ENCODE data around the gene FAM168A. TPM values are rescaled to one million over a fixed set of nuclear protein-coding genes. Genes with fewer than 3 reads are reported as not detected.

Gene FAM168A
- total and polyA plus RNA-seq, 9 of the 15 experiments (the other 6 are each of a cell fraction or from before 2014, with no cell fraction given) = 0.44 to 7.2 (median 2.9) TPM

- no peak for TF ChIP-seq ZHX1 (conservative IDR thresholded peaks at IDR 0.05; ENCODE audit: low read length)
- no peak for TF ChIP-seq ATF4 (CRISPR knock-in tag; IDR thresholded peaks at IDR 0.05)
- no peak for TF ChIP-seq ZNF764 (CRISPR knock-in tag; IDR thresholded peaks at IDR 0.05; ENCODE audit: low read depth)
Measured at GRCh38 chr11:73531386-73531785, 66.5 kb downstream of the FAM168A start (continued).

DNA sequence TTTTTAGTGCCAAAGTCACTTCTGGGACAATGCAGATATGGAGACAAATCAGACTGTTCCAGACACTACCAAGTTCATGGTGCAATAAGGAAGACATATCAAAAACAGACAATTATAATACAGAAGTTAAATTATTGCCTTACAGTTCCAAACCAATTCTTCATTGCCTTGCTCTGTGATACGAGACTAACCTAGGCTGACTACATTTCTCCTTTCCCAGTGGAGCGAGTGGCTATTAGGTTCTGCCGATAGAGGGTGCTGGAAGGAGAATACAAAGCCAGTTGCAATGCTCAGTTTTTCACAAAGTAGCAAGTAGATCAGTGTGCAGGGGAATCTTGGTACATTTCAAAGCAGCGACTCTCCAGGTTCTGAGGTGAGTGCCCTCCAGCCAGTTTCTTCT lies 67.8 kb downstream of the FAM168A start:
- Histone ChIP-seq H3K9me3 (replicated peaks; ENCODE audit: control insufficient read depth, insufficient read depth, low read depth, low read length) (no peaks in the 10 kb centered on the region), H2AFZ (ENCODE audit: low read depth, low read length) (no peak overlapping the region), H3K27ac (ENCODE audit: extremely low read depth, low read depth, low read length) (no peak overlapping the region), H3K4me2 (ENCODE audit: insufficient read depth, low read length) (no peak overlapping the region), H3K9me1 (ENCODE audit: control insufficient read depth, insufficient read depth, low read length) (no peaks in the 10 kb centered on the region), H3K79me2 (ENCODE audit: control insufficient read depth, insufficient read depth, low read length) (no peaks in the 10 kb centered on the region), H3K36me3 (ENCODE audit: control insufficient read depth, insufficient read depth, low read length) (no peaks in the 10 kb centered on the region), H4K20me1 (replicated peaks; ENCODE audit: control insufficient read depth, insufficient read depth, low read length) (no peaks in the 10 kb centered on the region), H3K4me3 (no peak overlapping the region), H3K27me3 (ENCODE audit: control insufficient read depth in 2 of 2, insufficient read depth in 2 of 2, low read length in 2 of 2) (no peaks in the 10 kb centered on the region; a peak in 1 of 5 replicates), H3K9ac (ENCODE audit: insufficient read depth in 1 of 2, low read depth in 2 of 2, low read length in 2 of 2) (no peak overlapping the region), H3K4me1 (replicated peaks in 1 of 2; ENCODE audit: control insufficient read depth in 2 of 2, insufficient read depth in 2 of 2, low read length in 2 of 2) (no peaks in the 10 kb centered on the region)
- FAIRE-seq = peak; percentile 82
- in situ Hi-C loops (cut with MboI) (no loop called here), intact Hi-C loops (cut with micrococcal nuclease) (no loop called here)
- no TSS peak for BruUV-seq (replicated peaks)
- ATAC-seq = peak; percentile 88
- DNase-seq (ENCODE audit: extremely low read depth in 1 of 4, low spot score in 3 of 4) = peak in 3 of 4 experiments; percentile 20 to 43 (median 22)
- WGBS (ENCODE audit: insufficient coverage, low coverage, missing lambda C conversion rate) = 3% methylated on average over 4 of the region's 4 CpGs
- POLR2A ChIA-PET = interaction anchor here (0.8 to 1.4 kb wide), 4 partner anchors 14 to 39 kb away, joined by 3 read pairs; no protein-coding TSS in a partner anchor
- CTCF ChIA-PET (ENCODE audit: low intra/inter-chr PET ratio) = no interaction called here
- TF ChIP-seq HMBOX1 (IDR thresholded peaks at IDR 0.05) = peak; percentile 38; the same call in 1 of the 2 replicates
- TF ChIP-seq SMC3 (conservative IDR thresholded peaks at IDR 0.05; ENCODE audit: insufficient read depth, low read depth, low read length) = 0 out of 2 replicates have a peak, but pooled peaks have one; percentile 35
- 0 out of 2 replicates have a peak, but pooled peaks have one; percentile 19 for TF ChIP-seq EHMT2 (IDR thresholded peaks at IDR 0.05)
- TF ChIP-seq, protein P1, sequence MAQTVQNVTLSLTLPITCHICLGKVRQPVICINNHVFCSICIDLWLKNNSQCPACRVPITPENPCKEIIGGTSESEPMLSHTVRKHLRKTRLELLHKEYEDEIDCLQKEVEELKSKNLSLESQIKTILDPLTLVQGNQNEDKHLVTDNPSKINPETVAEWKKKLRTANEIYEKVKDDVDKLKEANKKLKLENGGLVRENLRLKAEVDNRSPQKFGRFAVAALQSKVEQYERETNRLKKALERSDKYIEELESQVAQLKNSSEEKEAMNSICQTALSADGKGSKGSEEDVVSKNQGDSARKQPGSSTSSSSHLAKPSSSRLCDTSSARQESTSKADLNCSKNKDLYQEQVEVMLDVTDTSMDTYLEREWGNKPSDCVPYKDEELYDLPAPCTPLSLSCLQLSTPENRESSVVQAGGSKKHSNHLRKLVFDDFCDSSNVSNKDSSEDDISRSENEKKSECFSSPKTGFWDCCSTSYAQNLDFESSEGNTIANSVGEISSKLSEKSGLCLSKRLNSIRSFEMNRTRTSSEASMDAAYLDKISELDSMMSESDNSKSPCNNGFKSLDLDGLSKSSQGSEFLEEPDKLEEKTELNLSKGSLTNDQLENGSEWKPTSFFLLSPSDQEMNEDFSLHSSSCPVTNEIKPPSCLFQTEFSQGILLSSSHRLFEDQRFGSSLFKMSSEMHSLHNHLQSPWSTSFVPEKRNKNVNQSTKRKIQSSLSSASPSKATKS (CRISPR knock-in tag; IDR thresholded peaks at IDR 0.05) = no peak
- no peak for TF ChIP-seq HDAC8 (tag; IDR thresholded peaks at IDR 0.05)
- TF ChIP-seq CTCFL (IDR thresholded peaks at IDR 0.05; ENCODE audit: borderline replicate concordance, insufficient read depth, low read depth, low read length, poor library complexity, severe bottlenecking) = peak; percentile 14
- no peak for TF ChIP-seq TCFL5 (CRISPR knock-in tag; conservative IDR thresholded peaks at IDR 0.05)
- TF ChIP-seq RBM25 (IDR thresholded peaks at IDR 0.05; ENCODE audit: low read depth, low read length, severe bottlenecking) = no peak
- no peak for TF ChIP-seq BCOR (IDR thresholded peaks at IDR 0.05)
